Mononuclear cell (primary cell): Measurements from ENCODE around the gene TNKS2. TPM values are rescaled to one million over a fixed set of nuclear protein-coding genes. Genes with fewer than 3 reads are reported as not detected.
"Not testable (repeated sequence)": the region's sequence is repeated elsewhere in the genome, so short reads cannot be mapped to it uniquely, and the experiment has no call there.

Experiments used
- H3K27me3 ChIP-seq: 2 replicates; pipeline ENCODE4 v1.6.0; 2011; ENCODE audit warnings: low read length, control low read depth; ENCODE audit not compliant: insufficient read depth
- H3K4me1 ChIP-seq: 2 replicates; pipeline ENCODE4 v1.5.1; 2011; ENCODE audit warnings: mild to moderate bottlenecking, low read length, control low read depth; ENCODE audit not compliant: insufficient read depth
- H3K4me3 ChIP-seq: 2 replicates; pipeline ENCODE4 v1.5.1; 2011; ENCODE audit warnings: mild to moderate bottlenecking, low read length, moderate library complexity
- H3K9me3 ChIP-seq: 2 replicates; pipeline ENCODE4 v1.5.1; 2011; ENCODE audit warnings: low read depth, mild to moderate bottlenecking, control low read depth, low read length
- total RNA-seq: library from RNA; depleted of rRNA; stranded (reverse); fragments of >200 nt; gene quantifications from one replicate; pipeline ENCODE4 v1.2.3, GENCODE V29; 2012

Gene TNKS2
- total RNA-seq, 1 donor, result 71.5 TPM

DNA sequence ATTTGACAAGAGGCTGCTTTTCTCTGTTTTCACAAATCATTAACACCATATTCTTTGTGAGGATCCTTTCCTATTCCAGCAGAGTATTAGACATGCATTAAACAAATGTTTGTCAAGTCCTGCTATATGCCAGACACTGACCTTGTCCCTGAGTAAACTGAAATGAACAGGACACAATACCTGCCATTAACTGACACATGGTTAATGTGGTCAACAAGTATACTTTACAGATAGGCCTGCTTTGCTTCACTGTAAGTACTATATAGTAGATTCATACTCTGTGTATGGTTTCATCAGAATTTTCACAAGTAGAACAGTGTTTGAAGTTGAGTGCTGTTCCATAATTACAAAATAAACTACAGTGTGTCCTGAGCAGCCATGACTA is 5.9 kb downstream of the TNKS2 start:
- Histone ChIP-seq H3K4me3 (no peak overlapping the region), H3K9me3 (no peaks in the 10 kb centered on the region), H3K27me3 (no peaks in the 10 kb centered on the region), H3K4me1 (peaks cover 34% of the 10 kb centered on the region)

- Histone ChIP-seq H3K4me3 (no peak overlapping the region), H3K27me3 (no peaks in the 10 kb centered on the region)
Measured at GRCh38 chr10:91805110-91805838, 7.0 kb downstream of the TNKS2 start.

GRCh38 chr10:91807264-91807663 is 9.0 kb downstream of the TNKS2 start:
- peaks cover 14% of the 10 kb centered on the region for H3K4me1 ChIP-seq

More at GRCh38 chr10:91805110-91805838, 7.0 kb downstream of the TNKS2 start:
- Histone ChIP-seq H3K9me3 (no peaks in the 10 kb centered on the region), H3K4me1 (peaks cover 27% of the 10 kb centered on the region)

GRCh38 chr10:91813251-91813650 is 15.0 kb downstream of the TNKS2 start:
- H3K4me3 ChIP-seq, result no peak overlapping the region
- no peaks in the 10 kb centered on the region for H3K27me3 ChIP-seq
- no peaks in the 10 kb centered on the region for H3K4me1 ChIP-seq
- H3K9me3 ChIP-seq, result no peaks in the 10 kb centered on the region

More at GRCh38 chr10:91807264-91807663, 9.0 kb downstream of the TNKS2 start:
- not testable (repeated sequence) for H3K27me3 ChIP-seq, H3K9me3 ChIP-seq, H3K4me3 ChIP-seq

DNA sequence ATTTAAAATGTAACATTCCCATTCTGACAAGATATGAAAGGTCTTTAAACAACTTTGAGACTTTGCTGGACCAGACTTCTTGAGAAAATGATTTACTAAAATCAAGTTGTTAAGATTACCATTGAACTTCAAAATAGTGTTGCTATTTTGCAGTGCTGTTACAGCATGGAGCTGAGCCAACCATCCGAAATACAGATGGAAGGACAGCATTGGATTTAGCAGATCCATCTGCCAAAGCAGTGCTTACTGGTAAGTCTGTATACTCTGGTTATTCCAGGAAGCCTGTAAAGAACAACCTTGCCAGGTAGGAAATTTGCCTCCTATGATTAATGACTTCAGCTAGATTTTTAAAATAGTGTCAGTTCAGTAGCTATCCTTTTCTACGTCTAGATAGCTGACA is 18.8 kb downstream of the TNKS2 start:
- Histone ChIP-seq H3K27me3 (no peaks in the 10 kb centered on the region), H3K4me1 (no peaks in the 10 kb centered on the region), H3K9me3 (no peaks in the 10 kb centered on the region), H3K4me3 (no peak overlapping the region)

GRCh38 chr10:91820144-91820543 is 21.9 kb downstream of the TNKS2 start:
- Histone ChIP-seq H3K27me3 (no peaks in the 10 kb centered on the region), H3K9me3 (no peaks in the 10 kb centered on the region), H3K4me1 (no peaks in the 10 kb centered on the region), H3K4me3 (no peak overlapping the region)

- Histone ChIP-seq H3K4me3 (no peak overlapping the region), H3K9me3 (no peaks in the 10 kb centered on the region), H3K4me1 (no peaks in the 10 kb centered on the region), H3K27me3 (no peaks in the 10 kb centered on the region)
Measured at GRCh38 chr10:91824076-91824475, 25.9 kb downstream of the TNKS2 start.

GRCh38 chr10:91829268-91829667 is 31.0 kb downstream of the TNKS2 start:
- Histone ChIP-seq H3K27me3 (no peaks in the 10 kb centered on the region), H3K9me3 (no peaks in the 10 kb centered on the region), H3K4me3 (no peak overlapping the region), H3K4me1 (no peaks in the 10 kb centered on the region)

DNA sequence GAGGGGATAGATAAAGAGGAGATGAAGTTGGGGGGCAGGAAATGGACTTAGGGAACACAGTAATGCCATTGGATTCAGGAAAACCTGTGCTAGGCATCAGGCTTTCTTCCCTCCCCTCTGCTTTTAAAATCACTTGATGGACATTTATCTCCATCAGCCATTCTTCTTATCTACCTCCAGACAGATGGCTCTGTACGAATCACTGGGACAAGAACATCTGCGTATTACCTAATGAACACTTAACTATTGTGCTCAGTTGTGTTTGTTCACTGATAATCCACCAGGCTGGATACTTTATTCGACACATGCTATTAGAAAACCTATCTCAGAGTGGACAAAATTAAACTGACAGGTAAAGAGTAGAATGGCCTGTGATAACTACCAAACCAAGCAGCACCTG is 40.0 kb downstream of the TNKS2 start:
- H3K4me1 ChIP-seq, result no peaks in the 10 kb centered on the region
- no peak overlapping the region for H3K4me3 ChIP-seq
- H3K27me3 ChIP-seq, result no peaks in the 10 kb centered on the region
- no peaks in the 10 kb centered on the region for H3K9me3 ChIP-seq

GRCh38 chr10:91843083-91843482 is 44.9 kb downstream of the TNKS2 start:
- Histone ChIP-seq H3K4me3 (no peak overlapping the region), H3K4me1 (no peaks in the 10 kb centered on the region), H3K27me3 (no peaks in the 10 kb centered on the region), H3K9me3 (no peaks in the 10 kb centered on the region)

DNA sequence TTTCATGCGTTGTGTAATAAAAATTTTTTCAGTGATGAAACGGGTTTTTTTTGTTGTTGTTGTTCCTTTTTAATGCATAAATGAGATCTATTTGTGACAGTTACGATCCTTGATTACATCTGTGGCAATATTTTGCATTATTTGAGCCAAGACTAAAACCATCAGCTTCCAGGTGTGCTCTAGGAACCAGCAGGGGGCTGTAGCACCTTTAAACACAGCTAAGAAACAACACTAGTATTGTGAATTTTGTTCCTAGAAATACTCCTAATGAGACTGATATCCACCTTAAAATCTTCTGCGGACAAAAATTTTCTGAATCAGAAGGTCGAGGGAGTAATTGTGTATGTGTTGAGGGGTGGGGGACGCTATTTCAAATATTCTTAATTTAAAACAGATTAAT is 58.4 kb downstream of the TNKS2 start:
- Histone ChIP-seq H3K4me3 (no peak overlapping the region), H3K9me3 (no peaks in the 10 kb centered on the region), H3K27me3 (no peaks in the 10 kb centered on the region), H3K4me1 (no peaks in the 10 kb centered on the region)

GRCh38 chr10:91860885-91861284 is 62.7 kb downstream of the TNKS2 start:
- H3K4me1 ChIP-seq, result no peaks in the 10 kb centered on the region
- H3K27me3 ChIP-seq, result no peaks in the 10 kb centered on the region
- no peak overlapping the region for H3K4me3 ChIP-seq
- no peaks in the 10 kb centered on the region for H3K9me3 ChIP-seq

GRCh38 chr10:91864099-91864498 is 65.9 kb downstream of the TNKS2 start:
- Histone ChIP-seq H3K4me3 (no peak overlapping the region), H3K9me3 (no peaks in the 10 kb centered on the region), H3K27me3 (no peaks in the 10 kb centered on the region), H3K4me1 (no peaks in the 10 kb centered on the region)

DNA sequence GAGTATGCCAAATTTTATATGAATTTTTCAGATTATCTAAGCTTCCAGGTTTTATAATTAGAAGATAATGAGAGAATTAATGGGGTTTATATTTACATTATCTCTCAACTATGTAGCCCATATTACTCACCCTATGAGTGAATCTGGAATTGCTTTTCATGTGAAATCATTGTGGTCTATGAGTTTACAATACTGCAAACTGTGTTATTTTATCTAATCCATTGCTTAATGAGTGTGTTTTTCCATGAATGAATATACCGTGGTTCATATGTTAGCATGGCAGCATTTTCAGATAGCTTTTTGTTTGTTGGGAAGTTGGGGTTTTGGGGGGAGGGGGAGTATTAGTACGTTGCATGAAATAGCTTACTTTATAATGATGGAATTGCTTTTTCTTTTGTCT is 66.5 kb downstream of the TNKS2 start:
- H3K9me3 ChIP-seq, result no peaks in the 10 kb centered on the region
- no peaks in the 10 kb centered on the region for H3K4me1 ChIP-seq
- H3K4me3 ChIP-seq, result no peak overlapping the region
- no peaks in the 10 kb centered on the region for H3K27me3 ChIP-seq

DNA sequence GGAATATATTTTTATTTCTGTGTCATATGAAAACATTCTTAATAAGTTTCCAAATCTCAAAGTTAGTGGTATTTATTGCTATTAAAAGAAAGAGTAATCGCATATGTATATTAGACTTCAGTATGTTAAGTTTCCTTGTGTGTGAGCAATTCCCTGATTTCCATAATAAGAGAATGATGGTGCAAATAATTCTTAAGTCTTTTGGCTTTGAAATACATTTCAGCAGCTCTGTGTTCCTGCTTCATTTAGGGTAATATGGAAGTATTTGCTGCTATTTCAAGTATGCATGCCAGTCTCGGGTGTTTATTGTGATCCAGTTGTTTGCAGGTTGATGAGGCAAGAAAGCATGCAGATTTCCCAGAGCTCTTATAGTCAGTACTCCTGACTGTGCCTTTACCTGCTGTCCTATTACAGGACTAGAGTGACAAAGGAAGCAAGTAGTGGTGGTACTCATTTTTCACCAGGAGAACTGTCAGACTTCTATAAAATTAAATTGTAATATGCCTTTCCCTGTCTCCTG is 67.4 kb downstream of the TNKS2 start:
- H3K27me3 ChIP-seq, result no peaks in the 10 kb centered on the region
- H3K4me1 ChIP-seq, result no peaks in the 10 kb centered on the region
- H3K9me3 ChIP-seq, result no peaks in the 10 kb centered on the region
- H3K4me3 ChIP-seq, result no peak overlapping the region

GRCh38 chr10:91875156-91875555 is 76.9 kb downstream of the TNKS2 start:
- H3K4me1 ChIP-seq, result no peaks in the 10 kb centered on the region
- no peaks in the 10 kb centered on the region for H3K9me3 ChIP-seq
- H3K4me3 ChIP-seq, result no peak overlapping the region
- H3K27me3 ChIP-seq, result no peaks in the 10 kb centered on the region
